HG02885 (cell line): ENCODE results near the gene POP7.

Experiments
- ATAC-seq: cut with Tn5 transposase; IDR thresholded peaks from one replicate; pipeline ENCODE4 v1.9.1; 2021; ENCODE audit warnings: mild to moderate bottlenecking; ENCODE audit not compliant: unreplicated experiment, poor library complexity

POP7 gene

GRCh38 chr7:100678291-100678984, 27.5 kb upstream of the POP7 start:
- ATAC-seq = no peak

GRCh38 chr7:100679129-100679926, 26.6 kb upstream of the POP7 start:
- no peak for ATAC-seq

GRCh38 chr7:100679927-100680575, 25.9 kb upstream of the POP7 start:
- ATAC-seq = no peak

- ATAC-seq = no peak
Observed at GRCh38 chr7:100680576-100681271, 25.2 kb upstream of the POP7 start.

GRCh38 chr7:100681491-100682227, 24.3 kb upstream of the POP7 start:
- ATAC-seq = no peak

GRCh38 chr7:100682228-100682741, 23.6 kb upstream of the POP7 start:
- ATAC-seq = no peak

GRCh38 chr7:100682991-100683658, 22.8 kb upstream of the POP7 start:
- no peak for ATAC-seq

- ATAC-seq = no peak
Observed at GRCh38 chr7:100683659-100684533, 22.0 kb upstream of the POP7 start.

- ATAC-seq = no peak
Observed at GRCh38 chr7:100684534-100685042, 21.3 kb upstream of the POP7 start.

- no peak for ATAC-seq
Observed at GRCh38 chr7:100685049-100685605, 20.8 kb upstream of the POP7 start.

- ATAC-seq = no peak
Observed at GRCh38 chr7:100685631-100686145, 20.2 kb upstream of the POP7 start.

- no peak for ATAC-seq
Observed at GRCh38 chr7:100686201-100686821, 19.6 kb upstream of the POP7 start.

- ATAC-seq = no peak
Observed at GRCh38 chr7:100686822-100687211, 19.1 kb upstream of the POP7 start.

- ATAC-seq = no peak
Observed at GRCh38 chr7:100687261-100687660, 18.7 kb upstream of the POP7 start.

- ATAC-seq = no peak
Observed at GRCh38 chr7:100687751-100688300, 18.1 kb upstream of the POP7 start.

GRCh38 chr7:100688326-100688860, 17.5 kb upstream of the POP7 start:
- ATAC-seq = no peak
